Stimulated activated CD4-positive, alpha-beta T cell treated with anti-CD3 and anti-CD28 coated beads, Interleukin-12 subunit alpha, Interleukin-12 subunit beta, amount 100 ng/mL, for 24 hours (primary cell): ENCODE data around the gene TUBA4A.
A peak's percentile ranks its signal among the peaks of the same experiment; 100 is the strongest.
"Not testable (repeated sequence)": the region's sequence is repeated elsewhere in the genome, so short reads cannot be mapped to it uniquely, and the experiment has no call there.

Source experiments
- DNase-seq, 2 experiments: peaks; one replicate each; pipeline ENCODE4 v3.0.0-alpha.2; 2020; ENCODE audit warnings: low read depth in 2 of 2

TUBA4A gene

DNA sequence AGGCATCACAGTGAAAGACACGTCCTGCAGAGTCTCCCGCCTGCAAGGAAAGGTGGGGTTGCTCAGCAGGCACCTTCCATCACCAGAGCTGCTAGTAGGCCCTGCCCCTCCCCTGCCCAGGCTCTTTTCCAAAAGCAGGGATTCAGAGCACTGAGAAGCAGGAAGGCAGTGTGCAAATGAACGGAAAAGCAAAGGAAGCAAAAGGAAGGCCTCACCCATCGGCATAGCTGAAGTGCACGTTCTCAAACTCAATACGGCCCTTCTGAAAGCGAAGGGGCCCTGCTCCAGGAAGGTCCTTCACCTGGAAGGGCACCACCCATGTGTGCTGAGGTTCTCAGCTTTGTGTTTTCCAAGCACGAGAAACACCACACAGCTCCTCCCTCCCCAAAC lies 40.7 kb downstream of the TUBA4A start:
- DNase-seq = no peak

DNA sequence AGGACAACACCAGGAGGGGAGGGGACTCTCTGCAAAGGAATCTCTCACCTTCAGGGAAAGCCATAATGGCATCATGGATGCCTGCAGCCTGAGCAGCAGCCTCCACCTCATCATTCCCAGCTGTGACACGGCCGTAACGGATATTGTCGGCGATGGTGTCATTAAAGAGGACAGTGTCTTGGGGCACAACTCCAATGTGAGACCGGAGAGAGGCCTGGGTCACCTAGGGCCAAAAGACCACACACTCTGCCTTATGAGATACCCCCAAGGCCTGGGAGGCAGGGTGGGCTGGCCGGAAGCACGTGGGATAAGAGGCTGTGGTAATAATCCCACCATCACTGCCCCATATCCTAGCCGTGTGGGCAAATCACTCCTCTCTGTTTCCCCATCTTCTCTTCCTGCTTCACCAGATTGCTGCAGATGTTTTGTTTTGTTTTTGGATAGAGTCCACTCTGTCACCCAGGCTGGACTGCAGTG lies 42.8 kb downstream of the TUBA4A start:
- DNase-seq = no peak

DNA sequence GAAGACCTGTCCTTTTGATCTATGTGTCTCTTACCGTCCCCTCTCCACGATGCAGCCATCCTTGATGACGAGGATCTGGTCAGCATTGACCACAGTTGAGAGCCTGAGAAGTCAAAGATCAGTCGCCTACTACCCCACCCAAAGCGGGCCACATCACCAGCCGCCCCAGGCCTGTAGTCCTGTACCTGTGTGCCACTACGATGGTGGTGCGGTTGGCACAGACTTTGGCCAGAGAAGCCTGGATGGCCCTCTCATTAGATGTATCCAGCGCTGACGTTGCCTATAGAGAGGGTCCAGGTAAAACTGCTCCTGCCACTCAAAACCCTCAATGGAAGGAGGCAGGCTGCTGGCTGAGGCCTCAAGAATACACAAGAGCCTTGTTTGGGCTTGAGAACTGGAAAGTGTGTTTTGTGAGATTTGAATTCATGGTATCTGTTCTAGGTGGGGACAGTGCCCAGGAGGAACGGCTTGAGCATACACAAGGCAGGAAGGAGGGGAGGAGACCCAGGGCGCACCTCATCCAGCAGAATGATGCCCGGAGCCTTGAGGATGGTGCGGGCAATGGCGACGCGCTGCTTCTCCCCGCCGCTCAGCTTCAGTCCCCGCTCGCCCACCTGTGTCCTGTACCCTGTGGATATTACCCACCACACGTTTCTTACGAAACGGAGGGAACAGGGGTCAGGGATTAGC lies 43.4 kb downstream of the TUBA4A start:
- no peak for DNase-seq

DNA sequence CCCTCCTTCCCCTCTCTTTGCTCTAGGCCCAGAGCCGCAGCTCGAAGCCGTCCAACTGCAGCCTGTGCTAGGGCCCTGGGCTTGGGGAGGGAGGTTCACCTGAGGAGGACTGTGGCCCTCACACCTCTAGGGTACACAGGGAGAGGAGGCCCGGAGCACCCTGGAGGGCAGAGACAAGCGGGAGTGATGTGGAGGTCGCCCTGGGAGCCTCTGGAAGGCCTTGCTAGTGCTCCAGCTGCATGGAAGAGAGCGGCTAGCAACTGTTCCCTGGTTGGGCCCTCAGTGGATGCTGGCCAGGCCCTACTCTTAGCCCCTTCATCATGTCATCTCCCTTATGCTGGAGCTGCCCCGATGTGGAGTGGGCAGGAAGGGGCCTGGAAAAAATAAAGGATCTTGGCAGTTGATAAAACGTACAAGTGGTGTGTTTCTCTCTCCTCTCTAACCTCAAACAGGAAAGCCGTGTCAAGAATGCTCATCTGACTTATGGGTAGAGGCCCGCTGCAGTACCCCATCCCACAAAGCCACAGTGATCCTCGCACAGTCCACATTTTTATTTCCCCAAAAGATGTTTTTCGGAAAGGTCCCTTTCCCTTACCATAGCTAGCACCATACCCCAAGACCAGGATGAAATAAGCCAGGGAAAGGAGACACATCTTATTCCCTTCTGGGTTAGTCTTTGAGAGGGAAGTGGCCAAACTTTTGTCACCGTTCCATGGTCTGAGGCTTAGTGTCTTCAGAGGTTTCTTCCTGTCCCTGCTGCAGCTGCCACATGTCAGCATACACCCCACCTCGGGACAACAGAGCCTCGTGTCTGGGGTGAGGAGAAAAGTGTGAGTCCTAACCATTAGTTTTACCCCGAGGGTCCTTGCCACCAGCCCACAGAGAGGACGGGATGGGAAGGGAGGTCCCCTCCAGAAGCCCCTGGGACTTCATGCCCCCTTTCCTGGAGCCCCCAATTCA lies 44.2 kb downstream of the TUBA4A start:
- no peak for DNase-seq

DNA sequence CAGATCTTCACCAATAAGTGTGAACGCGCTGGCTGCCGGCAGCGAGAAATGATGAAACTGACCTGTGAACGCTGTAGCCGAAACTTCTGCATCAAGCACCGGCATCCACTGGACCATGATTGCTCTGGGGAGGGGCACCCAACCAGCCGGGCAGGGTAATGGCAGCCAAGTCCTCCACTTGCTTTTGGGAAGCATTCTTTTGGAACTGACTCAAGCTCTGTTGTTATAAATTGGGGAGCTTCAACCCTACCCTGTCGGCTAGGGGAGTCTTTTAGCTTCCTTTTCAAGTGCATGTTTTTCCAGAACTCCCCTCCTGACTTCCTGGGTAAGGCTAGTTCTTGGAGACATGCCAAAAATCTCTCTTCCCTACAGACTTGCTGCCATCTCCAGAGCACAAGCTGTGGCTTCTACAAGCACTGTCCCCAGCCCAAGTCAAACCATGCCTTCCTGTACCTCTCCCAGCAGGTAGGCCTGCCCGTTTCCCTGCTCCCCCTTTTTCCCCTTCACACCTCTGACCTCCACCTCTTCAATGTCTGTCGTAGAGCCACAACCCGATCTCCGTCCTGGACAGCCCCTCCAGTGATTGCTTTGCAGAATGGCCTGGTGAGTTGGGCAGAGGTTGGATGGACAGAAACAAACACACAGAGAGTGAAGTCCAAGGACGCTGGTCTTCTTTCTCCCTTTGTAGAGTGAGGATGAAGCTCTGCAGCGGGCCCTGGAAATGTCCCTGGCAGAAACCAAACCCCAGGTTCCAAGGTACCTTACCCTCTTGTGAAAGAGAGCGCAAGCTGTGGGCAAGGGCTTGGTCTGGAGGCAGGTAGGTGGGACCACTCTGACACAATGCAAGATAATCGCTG lies 45.6 kb downstream of the TUBA4A start:
- no peak for DNase-seq

DNA sequence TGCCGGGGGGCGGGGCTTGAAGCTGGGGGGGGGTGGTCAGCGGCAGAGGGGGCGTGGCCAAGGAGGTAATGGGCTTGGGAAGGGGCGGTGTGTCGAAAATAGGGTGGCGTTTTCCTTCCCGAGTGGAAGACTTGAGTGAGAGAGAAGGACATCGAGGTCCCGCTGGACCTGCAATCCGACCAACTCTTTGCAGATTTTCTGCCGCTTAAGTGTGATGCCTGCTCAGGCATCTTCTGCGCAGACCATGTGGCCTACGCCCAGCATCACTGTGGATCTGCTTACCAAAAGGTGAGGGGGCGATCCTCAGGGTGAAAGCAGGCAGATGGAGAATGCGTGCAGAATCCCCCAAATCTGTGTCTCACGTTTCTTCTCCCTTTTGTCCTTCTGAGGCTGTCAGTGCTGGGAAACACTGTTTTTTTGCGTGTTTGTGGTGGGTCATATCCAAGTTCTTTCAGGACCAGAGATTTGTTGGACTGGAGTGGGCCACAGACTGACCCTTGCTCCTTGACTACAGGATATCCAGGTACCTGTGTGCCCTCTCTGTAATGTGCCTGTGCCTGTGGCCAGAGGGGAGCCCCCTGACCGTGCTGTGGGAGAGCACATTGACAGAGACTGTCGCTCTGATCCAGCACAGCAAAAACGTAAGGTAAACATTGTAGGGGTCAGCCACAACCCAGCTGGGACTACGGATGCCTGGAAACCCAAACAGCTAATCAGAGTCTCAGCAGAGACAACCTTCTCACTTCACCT lies 46.4 kb downstream of the TUBA4A start:
- no peak for DNase-seq

DNA sequence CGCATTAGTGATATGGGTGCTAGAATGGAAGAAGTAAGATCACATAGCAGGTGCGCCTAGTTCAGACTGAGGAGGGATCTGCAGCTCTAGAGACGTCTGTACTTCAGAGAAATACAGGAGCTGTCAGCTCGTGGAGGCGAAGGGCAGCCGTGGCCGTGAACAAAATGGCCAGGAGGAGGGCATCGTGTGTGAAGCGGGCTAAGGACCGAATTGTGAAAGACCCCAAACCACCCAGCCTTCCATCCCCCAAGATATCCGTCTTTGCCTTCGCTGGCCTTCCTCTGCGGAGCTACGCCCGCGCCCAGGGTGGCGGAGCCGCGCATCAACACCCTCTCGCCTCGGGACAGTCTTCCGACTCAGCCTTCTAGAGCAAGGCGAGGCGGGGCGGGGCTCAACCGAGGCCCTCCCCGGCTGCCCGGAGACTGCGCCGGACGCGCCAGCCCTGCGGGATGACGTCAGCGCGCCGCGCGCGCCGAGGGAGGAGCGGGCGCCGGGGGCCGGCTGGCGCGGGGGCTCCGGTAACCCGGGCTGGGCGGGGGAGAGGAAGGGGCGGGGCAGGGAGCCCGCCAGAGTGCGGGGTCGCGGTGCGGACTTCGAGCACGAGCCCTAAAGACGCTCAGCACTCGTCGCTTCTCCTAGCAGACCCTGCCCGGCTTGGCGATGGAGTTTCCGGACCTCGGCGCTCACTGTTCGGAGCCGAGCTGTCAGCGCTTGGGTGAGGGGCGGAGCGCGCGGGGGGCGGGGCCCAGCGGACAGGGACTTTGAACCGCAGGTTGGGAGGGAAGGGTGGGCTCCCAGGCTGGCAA lies 47.2 kb downstream of the TUBA4A start, which contains the start of gene ZFAND2B:
ZFAND2B (plus strand) TSS at position 455 of the 806 bp plus-strand sequence; CDS start at position 661, 206 bp downstream.
- DNase-seq = peak; percentile 89

DNA sequence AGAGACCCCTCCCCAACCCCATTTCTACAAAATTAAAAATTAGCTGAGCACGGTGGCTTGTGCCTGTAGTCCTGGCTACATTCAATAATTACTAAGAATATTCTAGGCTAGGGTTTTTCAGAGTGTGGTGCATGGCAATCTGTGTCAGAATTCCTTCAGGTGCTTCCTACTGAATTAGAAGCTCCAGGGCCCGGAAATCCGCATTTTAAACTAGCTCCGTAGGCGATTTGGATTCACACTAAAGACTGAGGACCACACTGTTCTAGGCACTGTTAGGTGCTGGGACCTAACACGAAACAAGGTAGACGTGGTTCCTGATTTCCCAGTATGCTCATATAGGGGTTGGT lies 47.8 kb downstream of the TUBA4A start:
- DNase-seq = no peak

DNA sequence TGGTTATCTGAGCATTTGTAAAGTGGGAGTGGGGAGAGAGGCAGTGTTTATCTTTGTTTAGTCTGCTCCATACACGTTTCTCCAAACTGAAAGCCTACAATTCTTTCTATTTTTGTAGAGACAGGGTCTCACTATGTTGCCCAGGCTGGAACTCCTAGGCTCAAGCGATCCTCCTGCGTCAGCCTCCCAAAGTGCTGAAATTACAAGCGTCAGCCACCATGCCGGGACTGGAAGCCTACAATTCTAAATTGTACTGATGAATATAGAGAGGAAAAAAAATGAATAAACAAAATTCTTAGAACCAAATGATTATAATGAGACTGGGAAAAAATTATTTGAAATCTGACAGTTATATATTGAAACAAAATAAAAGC lies 48.6 kb downstream of the TUBA4A start:
- no peak for DNase-seq

DNA sequence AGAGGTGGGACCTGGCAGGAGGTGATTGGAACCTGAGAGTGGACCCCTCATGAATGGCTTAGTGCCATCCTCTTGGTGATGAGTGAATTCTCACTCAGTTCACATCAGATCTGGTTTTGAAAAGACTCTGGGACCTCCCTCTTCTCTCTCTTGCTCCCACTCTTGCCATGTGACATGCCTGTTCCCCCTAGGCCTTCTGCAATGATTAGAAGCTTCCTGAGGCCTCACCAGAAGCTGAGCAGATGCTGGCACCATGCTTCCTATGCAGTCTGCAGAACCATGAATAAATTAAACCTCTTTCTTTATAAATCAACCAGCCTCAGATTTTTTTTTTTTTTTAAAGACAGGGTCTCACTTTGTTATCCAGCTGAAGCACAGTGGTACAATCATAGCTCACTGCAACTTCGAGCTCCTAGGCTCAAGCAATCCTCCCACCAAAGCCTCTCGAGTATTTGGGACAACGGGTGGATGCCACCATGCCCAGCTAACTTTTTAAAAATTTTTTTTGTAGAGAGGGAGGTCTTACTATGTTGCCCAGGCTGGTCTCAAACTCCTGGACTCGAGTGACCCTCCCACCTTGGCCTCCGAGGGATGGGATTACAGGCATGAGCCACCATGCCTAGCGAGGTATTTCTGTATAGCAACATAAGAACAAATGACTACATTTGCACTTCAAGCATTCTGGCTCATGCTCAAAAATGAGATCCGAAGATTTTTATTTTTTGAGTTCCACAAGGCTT lies 49.1 kb downstream of the TUBA4A start:
- no peak for DNase-seq

DNA sequence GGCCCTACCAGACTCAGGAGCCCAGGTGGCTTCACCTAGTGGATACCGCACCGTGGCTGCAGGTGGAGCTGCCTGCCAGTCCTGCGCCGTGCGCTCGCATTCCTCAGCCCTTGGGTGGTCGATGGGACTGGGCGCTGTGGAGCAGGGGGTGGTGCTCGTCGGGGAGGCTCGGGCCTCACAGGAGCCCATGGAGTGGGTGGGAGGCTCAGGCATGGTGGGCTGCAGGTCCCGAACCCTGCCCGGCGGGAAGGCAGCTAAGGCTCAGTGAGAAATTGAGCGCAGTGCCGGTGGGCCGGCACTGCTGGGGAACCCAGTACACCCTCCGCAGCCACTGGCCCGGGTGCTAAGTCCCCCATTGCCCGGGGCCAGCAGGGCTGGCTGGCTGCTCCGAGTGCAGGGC lies 52.4 kb downstream of the TUBA4A start:
- DNase-seq = not testable (repeated sequence)

DNA sequence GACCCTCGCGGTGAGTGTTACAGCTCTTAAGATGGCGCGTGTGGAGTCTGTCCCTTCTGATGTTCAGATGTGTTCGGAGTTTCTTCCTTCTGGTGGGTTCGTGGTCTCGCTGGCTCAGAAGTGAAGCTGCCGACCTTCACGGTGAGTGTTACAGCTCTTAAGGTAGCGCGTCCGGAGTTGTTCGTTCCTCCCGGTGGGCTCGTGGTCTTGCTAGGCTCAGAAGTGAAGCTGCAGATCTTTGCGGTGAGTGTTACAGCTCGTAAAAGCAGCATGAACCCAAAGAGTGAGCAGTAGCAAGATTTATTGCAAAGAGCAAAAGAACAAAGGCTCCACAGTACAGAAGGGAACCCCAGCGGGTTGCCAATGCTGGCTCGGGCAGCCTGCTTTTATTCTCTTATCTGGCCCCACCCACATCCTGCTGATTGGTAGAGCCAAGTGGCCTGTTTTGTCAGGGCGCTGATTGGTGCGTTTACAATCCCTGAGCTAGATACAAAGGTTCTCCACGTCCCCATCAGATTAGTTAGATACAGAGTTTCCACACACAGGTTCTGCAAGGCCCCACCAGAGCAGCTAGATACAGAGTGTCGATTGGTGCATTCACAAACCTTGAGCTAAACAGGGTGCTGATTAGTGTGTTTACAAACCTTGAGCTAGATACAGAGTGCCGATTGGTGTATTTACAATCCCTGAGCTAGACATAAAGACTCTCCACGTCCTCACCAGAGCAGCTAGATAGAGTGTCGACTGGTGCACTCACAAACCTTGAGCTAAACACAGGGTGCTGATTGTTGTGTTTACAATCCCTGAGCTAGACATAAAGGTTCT lies 53.0 kb downstream of the TUBA4A start:
- not testable (repeated sequence) for DNase-seq
